KMS-11 (cell line): ENCODE data around the gene GOLT1A.

Source experiments
- H2AFZ ChIP-seq: fragments of 200-600 bp; sonication (generic); 2 replicates; pipeline ENCODE4 v1.6.1; 2016; ENCODE audit warnings: antibody characterized with exemption, mixed run types, low read depth
- H3K27ac ChIP-seq: fragments of 200-600 bp; sonication (generic); 2 replicates; pipeline ENCODE4 v1.6.1; 2016; ENCODE audit warnings: mild to moderate bottlenecking, mixed run types
- H3K27me3 ChIP-seq: fragments of 200-600 bp; sonication (generic); 2 replicates; pipeline ENCODE4 v1.6.1; 2017; ENCODE audit warnings: mild to moderate bottlenecking, low read depth, mixed run types, moderate library complexity; ENCODE audit not compliant: insufficient read depth
- H3K36me3 ChIP-seq: fragments of 200-600 bp; sonication (generic); 2 replicates; pipeline ENCODE4 v1.6.1; 2017; ENCODE audit warnings: mild to moderate bottlenecking, mixed run types; ENCODE audit not compliant: insufficient read depth
- H3K4me1 ChIP-seq: fragments of 200-600 bp; sonication (generic); 2 replicates; pipeline ENCODE4 v1.6.1; 2016; ENCODE audit warnings: mild to moderate bottlenecking, low read depth, mixed run types; ENCODE audit not compliant: poor library complexity, severe bottlenecking
- H3K4me2 ChIP-seq: fragments of 200-600 bp; sonication (generic); 2 replicates; pipeline ENCODE4 v1.7.0; 2016; ENCODE audit warnings: mild to moderate bottlenecking, mixed run types
- H3K4me3 ChIP-seq: fragments of 200-600 bp; sonication (generic); IDR thresholded peaks from 2 replicates; pipeline ENCODE4 v1.6.1; 2017; ENCODE audit warnings: low read depth, low read length, mixed read lengths; ENCODE audit not compliant: insufficient read depth
- H3K79me2 ChIP-seq: fragments of 200-600 bp; sonication (generic); 2 replicates; pipeline ENCODE4 v1.6.1; 2016; ENCODE audit warnings: low read depth, mixed run types; ENCODE audit not compliant: insufficient read depth
- H3K9ac ChIP-seq: fragments of 200-600 bp; sonication (generic); 2 replicates; pipeline ENCODE4 v1.6.1; 2016; ENCODE audit warnings: mild to moderate bottlenecking, mixed run types
- H4K20me1 ChIP-seq: fragments of 200-600 bp; sonication (generic); 2 replicates; pipeline ENCODE4 v1.6.1; 2016; ENCODE audit warnings: mild to moderate bottlenecking, mixed run types; ENCODE audit not compliant: insufficient read depth
- CTCF ChIP-seq: fragments of 200-600 bp; sonication (generic); conservative IDR thresholded peaks from 2 replicates; pipeline ENCODE4 v1.6.1; 2017; ENCODE audit warnings: low read depth, mild to moderate bottlenecking, antibody characterized with exemption, low read length, moderate library complexity, mixed read lengths

The GOLT1A gene

GRCh38 chr1:204149635-204150565, 63.9 kb downstream of the GOLT1A start:
- Histone ChIP-seq H3K4me2 (no peak overlapping the region), H3K27ac (no peak overlapping the region)
- TF ChIP-seq CTCF: no peak

GRCh38 chr1:204149107-204149506, 64.7 kb downstream of the GOLT1A start:
- no peak overlapping the region for H3K4me3 ChIP-seq
- peaks cover 20% of the 10 kb centered on the region; the same call in 1 of the 2 replicates for H3K27me3 ChIP-seq
- H3K36me3 ChIP-seq: no peaks in the 10 kb centered on the region
- no peak overlapping the region for H3K27ac ChIP-seq
- H3K4me2 ChIP-seq: no peak overlapping the region
- no peak overlapping the region for H2AFZ ChIP-seq
- no peaks in the 10 kb centered on the region for H4K20me1 ChIP-seq
- H3K9ac ChIP-seq: no peak overlapping the region
- no peaks in the 10 kb centered on the region for H3K4me1 ChIP-seq
- H3K79me2 ChIP-seq: no peaks in the 10 kb centered on the region
- no peak for TF ChIP-seq CTCF

More at GRCh38 chr1:204149635-204150565, 63.9 kb downstream of the GOLT1A start:
- H3K4me1 ChIP-seq: no peaks in the 10 kb centered on the region
- no peaks in the 10 kb centered on the region for H4K20me1 ChIP-seq
- no peak overlapping the region for H2AFZ ChIP-seq
- peaks cover 20% of the 10 kb centered on the region; the same call in 1 of the 2 replicates for H3K27me3 ChIP-seq
- no peak overlapping the region for H3K9ac ChIP-seq
- H3K36me3 ChIP-seq: no peaks in the 10 kb centered on the region
- no peak overlapping the region for H3K4me3 ChIP-seq
- H3K79me2 ChIP-seq: no peaks in the 10 kb centered on the region
